WTC11 (cell line): ENCODE measurements around the gene KIF6.

Experiments used
- CREB1 ChIP-seq: sonication (generic); formaldehyde crosslinking; IDR thresholded peaks from 2 replicates; pipeline ENCODE4 v1.8.0; 2023; ENCODE audit warnings: mild to moderate bottlenecking, missing genetic modification reagents
- CTCF ChIP-seq: fragments of 200-600 bp; IDR thresholded peaks from 2 replicates; pipeline ENCODE4 v1.8.0; 2022; ENCODE audit warnings: antibody characterized with exemption
- E2F4 ChIP-seq: sonication (generic); formaldehyde crosslinking; IDR thresholded peaks from 2 replicates; pipeline ENCODE4 v1.8.1; 2022; ENCODE audit warnings: low read depth, mild to moderate bottlenecking, moderate library complexity, missing genetic modification reagents, borderline replicate concordance
- GABPB1 ChIP-seq: sonication (generic); formaldehyde crosslinking; IDR thresholded peaks from 2 replicates; pipeline ENCODE4 v1.8.1; 2023; ENCODE audit warnings: mild to moderate bottlenecking, missing genetic modification reagents
- NR1H2 ChIP-seq: sonication (generic); formaldehyde crosslinking; IDR thresholded peaks from 2 replicates; pipeline ENCODE4 v1.9.0; 2021; ENCODE audit warnings: mild to moderate bottlenecking, moderate library complexity, missing genetic modification reagents
- TEAD4 ChIP-seq: sonication (generic); formaldehyde crosslinking; IDR thresholded peaks from 2 replicates; pipeline ENCODE4 v1.8.0; 2022; ENCODE audit warnings: mild to moderate bottlenecking, missing genetic modification reagents
- USF2 ChIP-seq: sonication (generic); formaldehyde crosslinking; IDR thresholded peaks from 2 replicates; pipeline ENCODE4 v1.8.1; 2023; ENCODE audit warnings: mild to moderate bottlenecking, missing genetic modification reagents, moderate library complexity

GRCh38 chr6:39378960-39379425 is 346.2 kb downstream of the KIF6 start:
- no peak for TF ChIP-seq CTCF
- no peak for TF ChIP-seq NR1H2 (CRISPR knock-in tag)
- TF ChIP-seq TEAD4 (CRISPR knock-in tag), result no peak
- TF ChIP-seq GABPB1 (CRISPR knock-in tag), result no peak
- TF ChIP-seq CREB1 (CRISPR knock-in tag), result no peak
- no peak for TF ChIP-seq USF2
- TF ChIP-seq E2F4 (CRISPR knock-in tag), result no peak
